GM23338 (cell line): ENCODE data around the gene FGFR2. TPM values are rescaled to one million over a fixed set of nuclear protein-coding genes. Genes with fewer than 3 reads are reported as not detected.

Experiments
- ATAC-seq: fragments of 200-7000 bp; cut with Tn5 transposase; 3 replicates; pipeline ENCODE4 v1.9.1; 2020
- DNase-seq: peaks from one replicate; pipeline ENCODE4 v3.0.0-alpha.2; 2015; ENCODE audit warnings: low spot score
- H2AFZ ChIP-seq: fragments of 200-600 bp; sonication (generic); 2 replicates; pipeline ENCODE4 v1.8.0; 2016; ENCODE audit warnings: antibody characterized with exemption, mild to moderate bottlenecking, moderate library complexity
- H3F3A ChIP-seq: fragments of 200-600 bp; sonication (generic); replicated peaks from 2 replicates; pipeline ENCODE4 v1.8.0; 2017; ENCODE audit warnings: antibody characterized with exemption, mixed run types, low read depth
- H3K27ac ChIP-seq: fragments of 200-600 bp; sonication (generic); 2 replicates; pipeline ENCODE4 v1.6.1; 2016; ENCODE audit warnings: low read depth
- H3K27me3 ChIP-seq: fragments of 200-600 bp; sonication (generic); 2 replicates; pipeline ENCODE4 v1.8.0; 2016; ENCODE audit warnings: mild to moderate bottlenecking, mixed run types, moderate library complexity; ENCODE audit not compliant: insufficient read depth
- H3K36me3 ChIP-seq: fragments of 200-600 bp; sonication (generic); 2 replicates; pipeline ENCODE4 v1.8.0; 2016; ENCODE audit warnings: mild to moderate bottlenecking; ENCODE audit not compliant: insufficient read depth
- H3K4me1 ChIP-seq: fragments of 200-600 bp; sonication (generic); 2 replicates; pipeline ENCODE4 v1.8.0; 2016; ENCODE audit warnings: mild to moderate bottlenecking, moderate library complexity; ENCODE audit not compliant: insufficient read depth
- H3K4me2 ChIP-seq: fragments of 200-600 bp; sonication (generic); 2 replicates; pipeline ENCODE4 v1.7.1; 2017; ENCODE audit warnings: mixed run types
- H3K4me3 ChIP-seq: fragments of 200-600 bp; sonication (generic); 2 replicates; pipeline ENCODE4 v1.6.1; 2016; ENCODE audit warnings: mixed run types
- H3K79me2 ChIP-seq: fragments of 200-600 bp; sonication (generic); replicated peaks from 2 replicates; pipeline ENCODE4 v1.8.0; 2017; ENCODE audit warnings: mild to moderate bottlenecking; ENCODE audit not compliant: insufficient read depth
- H3K9me2 ChIP-seq: fragments of 200-600 bp; sonication (generic); 2 replicates; pipeline ENCODE4 v1.8.0; 2017; ENCODE audit not compliant: insufficient read depth
- H4K20me1 ChIP-seq: fragments of 200-600 bp; sonication (generic); replicated peaks from 2 replicates; pipeline ENCODE4 v1.8.0; 2017; ENCODE audit warnings: mild to moderate bottlenecking; ENCODE audit not compliant: insufficient read depth
- H3K27ac Mint-ChIP-seq: 2 replicates; pipeline ENCODE4 v1.8.0; 2020; ENCODE audit warnings: inconsistent platforms, mild to moderate bottlenecking, moderate library complexity, mixed read lengths
- H3K27me3 Mint-ChIP-seq: 3 replicates; pipeline ENCODE4 v1.8.0; 2022; ENCODE audit warnings: low read depth, mild to moderate bottlenecking, moderate library complexity, mixed read lengths, inconsistent platforms; ENCODE audit not compliant: insufficient read depth, poor library complexity
- H3K36me3 Mint-ChIP-seq: 3 replicates; pipeline ENCODE4 v1.8.0; 2021; ENCODE audit warnings: low read depth, mild to moderate bottlenecking, inconsistent platforms, moderate library complexity, mixed read lengths
- H3K4me1 Mint-ChIP-seq: 3 replicates; pipeline ENCODE4 v1.8.0; 2020; ENCODE audit warnings: mild to moderate bottlenecking, inconsistent platforms, mixed read lengths
- H3K4me3 Mint-ChIP-seq: 3 replicates; pipeline ENCODE4 v1.8.0; 2021; ENCODE audit warnings: moderate library complexity, mild to moderate bottlenecking, inconsistent platforms, mixed read lengths
- H3K9me3 Mint-ChIP-seq: 3 replicates; pipeline ENCODE4 v1.8.0; 2020; ENCODE audit warnings: moderate library complexity, mild to moderate bottlenecking, inconsistent platforms, mixed read lengths
- CREB1 ChIP-seq: fragments of 250-450 bp; sonication (Bioruptor Pico); IDR thresholded peaks from 2 replicates; pipeline ENCODE4 v1.5.0; 2020; ENCODE audit warnings: low read depth, mild to moderate bottlenecking, moderate library complexity
- ETS1 ChIP-seq: IDR thresholded peaks from 2 replicates; pipeline ENCODE4 v1.6.1; 2016; ENCODE audit warnings: antibody characterized with exemption
- EZH2 ChIP-seq: fragments of 200-600 bp; sonication (generic); IDR thresholded peaks from one replicate; pipeline ENCODE4 v1.8.0; 2017; ENCODE audit warnings: antibody characterized with exemption, mild to moderate bottlenecking, low read depth; ENCODE audit not compliant: unreplicated experiment
- NANOG ChIP-seq: IDR thresholded peaks from 2 replicates; pipeline ENCODE4 v1.6.1; 2016; ENCODE audit warnings: antibody characterized with exemption, borderline replicate concordance
- POLR2AphosphoS5 ChIP-seq: IDR thresholded peaks from 2 replicates; pipeline ENCODE4 v1.6.1; 2016; ENCODE audit warnings: antibody characterized with exemption, low read depth
- REST ChIP-seq: IDR thresholded peaks from one replicate; pipeline ENCODE4 v1.6.1; 2018; ENCODE audit warnings: antibody characterized with exemption; ENCODE audit not compliant: unreplicated experiment
- ZNF114 ChIP-seq: fragments of 250-450 bp; sonication (Bioruptor Pico); IDR thresholded peaks from 2 replicates; pipeline ENCODE4 v1.5.0; 2020; ENCODE audit warnings: mild to moderate bottlenecking, moderate library complexity
- ZNF462 ChIP-seq: fragments of 250-450 bp; sonication (Bioruptor Pico); IDR thresholded peaks from 2 replicates; pipeline ENCODE4 v1.5.0; 2020; ENCODE audit warnings: mild to moderate bottlenecking, moderate library complexity
- polyA plus RNA-seq: library from polyadenylated mRNA; unstranded; fragments of >200 nt; fragmentation: Nextera tagmentation; extraction: Ambion mirVana; gene quantifications from 2 replicates; pipeline ENCODE4 v1.2.1, GENCODE V29; 2016
- total RNA-seq: library from RNA; depleted of rRNA; stranded (reverse); fragments of >200 nt; shearing (Covaris generic); gene quantifications from 2 replicates; pipeline ENCODE4 v1.2.3, GENCODE V29; 2014

The FGFR2 gene
- total and polyA plus RNA-seq, 2 experiments from 2014 or later, result 31.1 to 106 TPM

GRCh38 chr10:121461307-121461706, 136.9 kb downstream of the FGFR2 start:
- TF ChIP-seq ETS1 (no peak), ZNF462 (CRISPR knock-in tag) (no peak), NANOG (no peak), CREB1 (CRISPR knock-in tag) (no peak), ZNF114 (CRISPR knock-in tag) (no peak)
- no peak overlapping the region for H3K27ac Mint-ChIP-seq

GRCh38 chr10:121460733-121461132, 137.5 kb downstream of the FGFR2 start:
- Histone ChIP-seq H3K4me1 (peaks cover 18% of the 10 kb centered on the region), H3K79me2 (no peaks in the 10 kb centered on the region), H3K9me2 (peaks cover 18% of the 10 kb centered on the region), H3K4me3 (no peak overlapping the region), H2AFZ (0 out of 2 replicates have a peak overlapping the region, but pooled peaks have one; percentile 14), H4K20me1 (no peaks in the 10 kb centered on the region), H3K27ac (no peak overlapping the region), H3K4me2 (no peak overlapping the region), H3K27me3 (no peaks in the 10 kb centered on the region), H3F3A (no peaks in the 10 kb centered on the region), H3K36me3 (no peaks in the 10 kb centered on the region)
- Mint-ChIP-seq H3K4me1 (peaks cover 36% of the 10 kb centered on the region), H3K27me3 (peaks cover 23% of the 10 kb centered on the region), H3K9me3 (no peaks in the 10 kb centered on the region; the same call in 2 of the 3 replicates), H3K27ac (no peak overlapping the region), H3K4me3 (no peak overlapping the region), H3K36me3 (no peaks in the 10 kb centered on the region; the same call in 2 of the 3 replicates)
- no peak for ATAC-seq
- TF ChIP-seq ZNF114 (CRISPR knock-in tag) (no peak), REST (no peak), NANOG (no peak), CREB1 (CRISPR knock-in tag) (no peak), EZH2 (no peak), POLR2AphosphoS5 (no peak)
- no peak for DNase-seq

More at GRCh38 chr10:121461307-121461706, 136.9 kb downstream of the FGFR2 start:
- H4K20me1 ChIP-seq, result no peaks in the 10 kb centered on the region
- Mint-ChIP-seq H3K27me3 (peaks cover 23% of the 10 kb centered on the region), H3K36me3 (no peaks in the 10 kb centered on the region; the same call in 2 of the 3 replicates), H3K4me1 (peaks cover 36% of the 10 kb centered on the region), H3K9me3 (no peaks in the 10 kb centered on the region; the same call in 2 of the 3 replicates), H3K4me3 (no peak overlapping the region)
- H3K36me3 ChIP-seq, result no peaks in the 10 kb centered on the region
- ATAC-seq, result no peak
- DNase-seq, result no peak
- no peak overlapping the region for H2AFZ ChIP-seq
- H3F3A ChIP-seq, result no peaks in the 10 kb centered on the region
- peaks cover 18% of the 10 kb centered on the region for H3K4me1 ChIP-seq
- H3K79me2 ChIP-seq, result no peaks in the 10 kb centered on the region
- no peaks in the 10 kb centered on the region for H3K27me3 ChIP-seq
- no peak overlapping the region for H3K4me3 ChIP-seq
- peaks cover 18% of the 10 kb centered on the region for H3K9me2 ChIP-seq
- no peak overlapping the region for H3K27ac ChIP-seq
- H3K4me2 ChIP-seq, result no peak overlapping the region
